Stimulated activated CD4-positive, alpha-beta T cell treated with anti-CD3 and anti-CD28 coated beads, TNF-alpha, amount 100 ng/mL, for 48 hours (primary cell): ENCODE results near the gene RPS5.
"Not testable (repeated sequence)": the region's sequence is repeated elsewhere in the genome, so short reads cannot be mapped to it uniquely, and the experiment has no call there.

Experiments
- DNase-seq, 3 donors: peaks; one replicate each; pipeline ENCODE4 v3.0.0-alpha.2; 2020; ENCODE audit warnings: low read depth in 3 of 3

Gene RPS5

GRCh38 chr19:58385313-58385890 lies 1.7 kb upstream of the RPS5 start:
- DNase-seq, result no peak

DNA sequence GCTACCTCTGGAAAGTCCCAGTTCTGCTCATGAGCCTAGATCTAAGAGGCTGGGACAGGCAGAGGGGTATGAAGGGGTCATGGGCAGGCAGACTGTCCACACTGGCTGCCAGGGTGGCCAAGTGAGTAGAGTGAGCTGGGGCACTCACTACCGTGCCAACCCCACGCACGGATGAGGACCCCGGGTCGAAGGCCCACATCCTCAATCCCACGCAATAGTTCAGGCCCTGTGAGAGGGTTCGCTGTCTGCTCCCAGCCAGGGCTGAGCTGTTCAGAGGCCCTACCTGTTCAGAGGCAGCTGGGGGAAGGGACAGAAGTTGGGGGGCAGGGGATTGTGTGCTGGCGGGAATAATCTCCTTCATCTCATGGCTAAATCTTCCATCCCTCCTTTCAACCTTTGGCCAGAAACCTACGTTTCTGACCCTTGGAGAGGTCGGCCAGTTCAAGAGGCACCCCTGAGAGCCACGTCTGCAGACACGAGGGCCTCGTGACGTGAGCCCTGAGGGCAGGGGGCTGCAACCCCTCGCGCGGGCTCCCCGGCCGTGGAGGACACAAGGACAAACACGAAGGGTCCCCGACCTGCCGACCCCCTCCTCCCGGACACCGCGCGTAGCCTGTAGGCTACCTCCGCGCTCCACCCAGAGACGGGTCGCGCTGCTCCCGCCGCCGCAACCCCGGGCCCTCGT lies 1.0 kb upstream of the RPS5 start:
- no peak for DNase-seq

GRCh38 chr19:58387338-58388174 lies 487 bp downstream of the RPS5 start:
- DNase-seq, result no peak

GRCh38 chr19:58388175-58388526 lies 1.1 kb downstream of the RPS5 start:
- DNase-seq, result no peak

GRCh38 chr19:58392945-58393724 lies 6.1 kb downstream of the RPS5 start:
- no peak for DNase-seq

DNA sequence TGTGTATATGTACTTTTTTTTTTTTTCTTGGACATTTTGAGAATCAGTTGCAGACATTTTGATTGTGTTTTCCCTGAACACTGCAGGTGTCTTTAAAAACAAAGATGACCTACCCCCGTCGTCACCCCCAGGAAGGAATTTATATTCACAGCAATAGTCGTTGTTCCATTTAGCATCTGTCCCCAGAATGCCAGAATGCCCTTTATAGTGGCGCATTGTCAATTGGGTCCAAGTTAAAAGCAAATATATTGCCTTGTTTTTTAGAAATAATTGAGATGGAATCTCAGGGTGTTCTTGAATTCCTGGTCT lies 6.6 kb downstream of the RPS5 start:
- DNase-seq, result no peak

DNA sequence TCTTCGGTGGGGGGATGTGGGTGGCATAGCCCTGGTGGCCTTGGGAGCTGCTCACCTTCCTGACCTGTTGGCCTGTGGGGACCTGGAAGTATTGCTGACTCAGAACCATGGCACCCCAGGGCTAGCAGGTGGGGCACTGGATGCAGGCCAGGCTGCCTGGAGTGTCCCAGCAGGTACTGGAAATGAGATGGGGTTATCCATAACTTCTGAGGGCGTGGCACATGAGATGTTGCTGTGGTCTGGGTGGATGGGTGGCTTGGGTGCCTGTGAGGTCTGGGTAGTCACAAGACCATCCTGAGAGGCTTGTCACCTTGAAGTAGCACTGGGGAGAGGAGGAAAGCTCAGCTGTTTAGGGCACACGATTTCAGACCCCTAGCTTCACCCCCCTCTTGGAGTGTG lies 7.8 kb downstream of the RPS5 start:
- DNase-seq, result no peak

- no peak for DNase-seq
These were observed 8.3 kb downstream of the RPS5 start, which contains the start of gene RNF225 for GRCh38 chr19:58395220-58395978. Gene RNF225, plus strand, starts transcription at chr19:58395656. Its CDS starts 434 bp downstream, at chr19:58396090.

DNA sequence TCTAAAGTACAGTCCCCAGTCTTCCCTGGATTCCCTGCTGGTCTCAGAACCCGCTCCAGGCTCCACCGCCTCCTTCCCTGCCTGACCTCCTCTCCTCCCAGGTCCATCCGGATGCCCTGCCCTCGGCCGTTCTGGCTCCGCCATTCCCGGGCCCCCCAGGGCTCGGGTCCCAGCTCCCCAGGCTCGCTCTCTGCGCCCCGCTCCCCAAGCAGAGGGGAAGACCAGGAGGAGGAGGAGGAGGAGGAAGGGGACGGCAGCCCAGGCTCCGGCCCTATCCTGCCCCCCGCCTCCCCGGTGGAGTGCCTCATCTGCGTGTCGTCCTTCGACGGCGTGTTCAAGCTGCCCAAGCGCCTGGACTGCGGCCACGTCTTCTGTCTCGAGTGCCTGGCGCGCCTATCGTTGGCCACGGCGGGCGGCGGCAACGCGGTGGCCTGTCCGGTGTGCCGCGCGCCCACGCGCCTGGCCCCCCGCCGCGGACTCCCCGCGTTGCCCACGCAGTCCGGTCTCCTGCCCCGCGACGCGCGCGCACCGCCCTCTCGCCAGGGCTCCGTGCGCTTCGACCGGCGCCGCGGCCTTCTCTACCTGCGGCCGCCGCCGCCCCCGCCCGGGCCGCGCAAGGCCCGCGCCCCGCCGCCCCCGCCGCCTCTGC lies 9.0 kb downstream of the RPS5 start:
- DNase-seq, result no peak

GRCh38 chr19:58396691-58397532 lies 9.8 kb downstream of the RPS5 start:
- DNase-seq, result no peak

GRCh38 chr19:58397533-58398037 lies 10.5 kb downstream of the RPS5 start:
- no peak for DNase-seq

DNA sequence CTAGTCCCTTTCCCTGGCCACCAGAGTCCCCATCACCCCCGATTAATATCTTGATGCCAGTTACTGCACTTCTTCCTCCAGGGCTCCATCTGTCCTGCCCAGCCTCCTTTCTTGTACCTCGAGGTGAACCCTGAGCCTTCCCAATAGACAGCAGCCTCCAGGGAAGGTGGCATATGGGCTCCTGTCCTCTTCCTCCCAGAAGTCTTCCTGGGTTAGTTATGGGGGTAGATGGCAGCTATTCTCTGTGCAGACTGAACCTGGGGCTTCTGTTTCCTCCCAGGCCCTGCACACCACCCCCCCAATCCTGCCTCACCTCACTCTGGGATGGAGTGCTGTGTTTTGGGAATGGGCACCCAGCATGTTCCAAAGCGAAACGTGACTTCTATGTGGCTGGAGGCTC lies 11.0 kb downstream of the RPS5 start:
- no peak for DNase-seq

GRCh38 chr19:58398545-58398944 lies 11.5 kb downstream of the RPS5 start:
- no peak for DNase-seq

- DNase-seq, result no peak
These were observed 12.8 kb downstream of the RPS5 start for GRCh38 chr19:58399903-58400302.

DNA sequence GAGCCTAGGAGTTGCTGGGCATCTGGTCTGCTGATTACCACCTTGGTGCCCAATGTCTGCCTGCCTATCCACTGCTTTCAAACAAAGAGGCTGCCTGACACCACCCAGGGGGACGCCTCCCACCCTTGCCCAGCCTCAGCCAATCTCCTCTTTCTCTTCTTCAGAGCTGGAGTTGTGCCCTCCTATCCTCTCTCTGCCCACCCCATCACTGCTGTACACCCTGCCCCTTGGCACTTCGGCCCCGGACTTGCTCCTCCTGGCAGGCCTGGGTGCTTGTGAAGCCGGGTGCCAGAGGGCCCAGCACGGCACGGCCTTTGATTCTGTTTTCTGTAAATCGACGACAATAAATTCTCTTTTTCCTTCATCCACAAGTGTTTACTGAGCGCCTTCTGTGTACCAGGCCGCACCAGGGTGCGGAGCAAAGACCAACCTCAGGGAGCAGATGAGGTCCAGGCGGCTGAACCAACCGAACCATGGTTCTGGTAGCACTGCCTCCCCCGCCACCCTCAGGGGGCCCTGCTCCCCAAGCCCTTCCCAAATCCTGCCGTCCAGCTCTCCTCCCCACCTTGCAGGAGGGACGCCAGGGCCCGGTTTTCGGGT lies 13.3 kb downstream of the RPS5 start:
- DNase-seq, result no peak

DNA sequence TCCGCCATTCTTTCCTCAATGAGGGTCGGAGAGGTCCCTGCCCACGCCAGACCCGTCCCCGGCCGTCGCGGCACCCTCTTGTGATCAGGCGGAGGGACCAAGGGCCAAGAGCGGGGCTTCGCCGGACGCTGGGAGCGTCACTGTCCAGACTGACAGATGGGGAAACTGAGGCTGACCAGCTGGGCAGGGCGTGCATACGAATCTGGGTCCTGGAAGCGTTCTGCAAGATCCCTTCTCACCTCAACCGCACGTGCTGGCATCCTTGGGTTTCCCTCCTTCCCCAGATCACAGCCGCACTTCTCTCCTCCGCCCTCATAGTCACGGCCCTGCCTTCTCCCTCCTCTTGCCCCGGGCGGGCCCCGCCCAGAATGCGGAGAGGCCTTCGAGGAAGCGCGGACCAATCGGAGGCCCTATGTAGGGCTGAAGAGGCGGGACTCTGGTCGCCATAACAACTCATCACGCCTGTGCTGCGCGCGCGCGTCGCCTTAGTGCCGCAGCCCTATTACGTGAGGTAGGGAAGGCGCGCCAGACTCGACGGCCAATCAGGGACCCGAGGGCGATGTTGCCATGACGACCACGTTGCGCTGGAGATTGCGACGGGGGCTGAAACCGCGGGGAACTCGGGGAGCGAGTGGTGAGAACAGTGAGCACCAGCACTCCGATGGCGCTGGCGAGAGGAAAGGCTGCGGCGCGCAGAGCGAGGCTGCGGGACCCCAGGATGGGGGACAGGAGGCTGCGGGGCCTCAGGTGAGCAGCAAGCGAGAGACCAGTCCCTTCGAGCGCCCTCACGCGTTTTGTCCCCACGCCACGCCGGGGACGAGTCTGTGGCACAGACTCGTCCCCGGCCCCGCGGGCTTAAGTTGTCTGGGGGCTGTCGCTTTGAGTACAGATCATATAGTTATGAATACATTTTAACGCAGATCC lies 14.1 kb downstream of the RPS5 start:
- peak; percentile 96 to 99 (median 98) for DNase-seq

DNA sequence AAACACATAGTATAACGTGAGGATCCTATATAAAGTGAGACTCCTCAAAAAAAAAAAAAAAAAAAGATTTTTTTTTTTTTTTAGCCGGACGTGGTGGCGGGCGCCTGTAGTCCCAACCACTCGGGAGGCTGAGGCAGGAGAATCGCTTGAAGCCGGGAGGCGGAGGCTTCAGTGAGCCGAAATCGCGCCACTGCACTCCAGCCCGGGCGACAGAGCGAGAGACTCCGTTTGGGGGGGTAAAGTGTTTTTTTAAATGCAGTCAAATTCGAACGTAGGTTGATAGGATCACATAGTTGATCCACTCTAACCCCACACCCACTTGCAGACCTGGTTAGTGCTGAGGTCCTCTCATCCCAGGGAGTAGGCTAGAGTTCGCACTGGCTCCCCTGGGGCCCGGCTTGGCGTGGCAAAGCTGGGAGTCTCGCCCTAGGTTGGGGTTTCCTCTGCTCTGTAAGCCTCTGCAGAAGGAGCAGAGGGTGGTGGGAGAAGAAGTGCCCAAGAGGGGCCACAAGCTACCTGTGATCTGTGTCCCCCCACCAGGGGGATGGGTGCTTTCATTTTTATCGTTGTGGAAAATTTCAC lies 14.9 kb downstream of the RPS5 start:
- no peak for DNase-seq

DNA sequence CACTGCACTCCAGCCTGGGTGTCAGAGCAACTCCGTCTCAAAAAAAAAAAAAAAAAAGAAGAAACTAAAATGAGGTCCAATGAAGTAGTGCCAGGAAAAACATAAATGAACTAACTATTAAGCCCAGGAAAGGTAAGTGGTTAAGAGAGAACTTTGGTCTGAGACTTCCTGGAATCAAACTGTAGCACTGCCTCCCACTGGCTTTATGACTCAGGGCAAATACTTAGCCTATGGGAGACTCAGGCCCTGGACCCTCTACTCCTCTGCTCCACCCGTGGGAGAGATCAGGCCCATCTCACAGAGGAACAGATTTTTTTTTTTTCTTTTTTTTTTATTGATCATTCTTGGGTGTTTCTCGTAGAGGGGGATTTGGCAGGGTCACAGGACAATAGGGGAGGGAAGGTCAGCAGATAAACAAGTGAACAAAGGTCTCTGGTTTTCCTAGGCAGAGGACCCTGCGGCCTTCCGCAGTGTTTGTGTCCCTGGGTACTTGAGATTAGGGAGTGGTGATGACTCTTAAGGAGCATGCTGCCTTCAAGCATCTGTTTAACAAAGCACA lies 16.9 kb downstream of the RPS5 start:
- DNase-seq, result not testable (repeated sequence)
